Islet precursor cell (in vitro differentiated cells): ENCODE measurements around the gene PFKP.
"Not testable (repeated sequence)": the region's sequence is repeated elsewhere in the genome, so short reads cannot be mapped to it uniquely, and the experiment has no call there.

Experiments
- DNase-seq: peaks from one replicate; pipeline ENCODE4 v3.0.0-alpha.2; 2018

The PFKP gene

DNA sequence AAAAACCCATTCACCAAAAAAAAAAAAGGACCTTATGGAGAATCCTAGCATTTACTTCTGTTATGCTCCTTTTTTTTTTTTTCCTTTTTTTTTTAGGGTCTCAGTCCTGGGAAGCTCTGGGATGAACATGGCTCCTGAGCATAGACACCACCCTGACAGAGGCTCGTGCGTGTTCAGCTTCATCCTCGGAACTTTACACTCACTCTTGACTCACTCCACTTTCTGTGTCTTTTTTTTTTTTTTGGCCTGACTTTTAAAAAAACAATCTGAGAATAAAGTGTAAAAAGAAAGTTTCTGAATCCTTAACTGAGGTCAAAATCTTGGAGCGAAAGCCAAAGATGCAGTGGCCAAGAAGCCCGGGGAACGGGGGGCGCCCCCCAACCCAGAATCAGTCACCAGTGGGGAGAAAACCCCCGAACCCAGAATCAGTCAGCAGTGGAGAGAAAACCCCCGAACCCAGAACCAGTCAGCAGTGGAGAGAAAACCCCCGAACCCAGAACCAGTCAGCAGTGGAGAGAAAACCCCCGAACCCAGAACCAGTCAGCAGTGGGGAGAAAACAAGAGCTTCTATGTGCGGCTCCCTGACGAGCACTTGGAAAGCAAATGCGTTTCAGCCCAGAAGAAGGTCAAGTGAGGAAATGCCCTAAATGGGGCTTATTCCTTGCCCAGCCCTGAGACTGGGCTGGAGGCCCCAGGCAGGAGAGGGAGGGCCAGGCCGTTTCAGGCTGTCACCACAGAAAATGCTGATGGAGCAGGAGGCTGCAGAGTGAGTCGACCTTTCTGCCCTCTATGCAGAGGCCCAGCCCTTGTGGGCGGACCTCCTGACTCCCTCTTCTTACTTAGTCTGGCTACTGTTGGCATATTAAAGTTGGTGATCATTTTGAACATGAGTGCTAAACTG lies 19.0 kb upstream of the PFKP start:
- DNase-seq, result peak; percentile 93

GRCh38 chr10:3051692-3052091 lies 15.7 kb upstream of the PFKP start:
- DNase-seq, result no peak

DNA sequence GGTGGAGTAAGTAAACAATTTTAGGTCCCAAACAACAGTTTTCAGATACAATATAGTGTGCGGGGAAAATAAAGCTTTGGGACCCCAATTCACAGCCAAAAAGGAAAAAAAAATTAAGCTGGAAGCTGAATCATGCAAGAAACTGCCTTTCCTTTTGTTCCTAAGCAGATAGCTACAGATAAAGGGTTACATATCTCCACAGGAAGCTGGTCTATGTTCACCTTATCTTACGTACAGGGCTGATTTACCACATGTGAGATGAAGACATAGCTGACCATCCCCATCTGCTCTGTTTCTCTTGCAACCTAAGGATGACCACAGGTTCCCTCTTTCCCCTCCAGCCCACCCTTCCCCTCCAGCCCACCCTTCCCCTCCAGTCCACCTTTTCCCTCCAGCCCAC lies 14.2 kb upstream of the PFKP start:
- no peak for DNase-seq

DNA sequence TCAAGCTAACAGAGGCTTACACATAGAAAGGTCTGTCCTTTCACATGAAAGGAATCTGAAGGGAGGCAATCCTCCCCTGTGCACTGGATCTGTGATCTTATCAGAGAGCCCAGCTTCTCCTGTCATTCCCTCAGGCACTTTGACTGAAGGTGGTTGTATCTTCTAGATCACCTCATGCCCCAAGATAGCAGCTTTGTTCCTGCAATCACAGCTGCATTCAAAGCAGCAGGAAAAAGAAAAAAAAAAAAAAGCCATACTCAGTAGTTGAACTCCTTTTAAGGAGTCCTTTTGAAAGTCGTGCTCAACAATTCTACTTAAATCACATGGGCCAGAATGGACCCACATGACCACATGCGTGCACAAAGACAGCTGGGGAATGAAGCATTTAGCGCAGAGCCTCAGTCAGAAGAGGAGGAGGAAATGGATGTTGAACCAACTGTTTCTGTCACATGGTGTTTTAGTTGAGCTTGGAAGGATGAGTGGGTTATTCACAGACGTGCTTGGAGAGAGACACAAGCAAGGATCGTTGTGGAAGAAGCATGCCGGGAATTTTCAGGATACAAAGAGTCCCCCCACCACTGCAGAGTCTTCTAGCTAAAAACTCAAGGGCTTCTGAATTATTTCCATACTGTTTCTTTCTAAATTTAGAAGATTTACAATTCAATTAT lies 13.0 kb upstream of the PFKP start:
- DNase-seq, result peak; percentile 91

GRCh38 chr10:3054851-3055199 lies 12.5 kb upstream of the PFKP start:
- DNase-seq, result no peak

- DNase-seq, result peak; percentile 79
Measured at GRCh38 chr10:3056280-3057037, 10.9 kb upstream of the PFKP start.

DNA sequence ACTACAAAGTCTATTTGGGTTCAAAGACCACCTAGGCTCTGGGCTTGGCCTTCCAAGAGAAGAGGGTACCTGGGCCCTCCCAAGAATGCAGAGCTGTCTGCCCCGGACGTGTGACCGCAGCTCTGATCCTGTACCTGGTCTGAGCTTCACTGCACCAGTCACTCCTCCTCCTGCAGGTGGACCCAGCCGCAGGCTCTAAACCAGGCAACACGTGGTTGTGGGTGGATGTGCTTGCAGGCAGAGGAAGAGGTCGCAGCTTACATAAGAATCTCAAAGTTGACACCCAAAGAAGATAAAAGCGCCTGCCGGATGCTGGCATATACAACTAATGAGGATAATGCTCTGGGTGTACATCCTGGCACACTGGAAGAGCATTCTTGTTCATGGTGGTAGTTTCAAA lies 9.4 kb upstream of the PFKP start:
- no peak for DNase-seq

DNA sequence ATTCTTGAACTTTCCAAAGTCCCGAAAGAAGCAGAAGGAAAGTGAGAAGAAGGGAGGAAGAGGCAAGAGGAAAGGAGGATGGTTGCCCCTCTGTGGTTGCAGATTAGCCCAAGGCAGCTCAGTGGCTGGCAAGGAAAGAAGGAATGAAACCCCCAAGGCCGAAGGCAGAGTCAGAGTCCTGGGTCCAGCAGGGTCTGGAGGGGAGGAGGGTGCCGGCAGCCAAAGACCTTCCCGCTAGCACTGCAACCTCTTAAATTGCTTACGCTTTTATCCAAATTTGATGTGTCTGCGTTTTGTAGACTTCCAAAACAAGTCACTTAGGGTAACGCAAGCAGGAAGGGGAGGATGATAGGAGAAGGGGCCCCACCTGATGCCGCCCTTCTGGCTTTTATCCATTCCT lies 7.4 kb upstream of the PFKP start:
- DNase-seq, result no peak

- DNase-seq, result no peak
Measured at GRCh38 chr10:3060481-3060889, 6.9 kb upstream of the PFKP start.

DNA sequence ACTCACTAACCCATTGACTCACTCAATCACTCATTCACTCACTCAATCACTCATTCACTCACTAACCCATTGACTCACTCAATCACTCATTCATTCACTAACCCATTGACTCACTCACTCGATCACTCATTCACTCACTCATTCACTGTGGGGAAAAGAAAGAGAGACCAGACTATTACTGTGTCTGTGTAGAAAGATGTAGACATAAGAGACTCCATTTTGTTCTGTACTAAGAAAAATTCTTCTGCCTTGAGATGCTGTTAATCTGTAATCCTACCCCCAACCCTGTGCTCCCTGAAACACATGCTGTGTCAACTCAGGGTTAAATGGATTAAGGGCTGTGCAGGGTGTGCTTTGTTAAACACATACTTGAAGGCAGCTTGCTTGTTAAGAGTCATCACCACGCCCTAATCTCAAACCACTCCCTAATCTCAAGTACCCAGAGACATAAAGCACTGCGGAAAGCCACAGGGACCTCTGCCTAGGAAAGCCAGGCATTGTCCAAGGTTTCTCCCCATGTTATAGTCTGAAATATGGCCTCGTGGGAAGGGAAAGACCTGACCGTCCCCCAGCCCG lies 5.9 kb upstream of the PFKP start:
- not testable (repeated sequence) for DNase-seq

GRCh38 chr10:3062502-3063186 lies 4.7 kb upstream of the PFKP start:
- no peak for DNase-seq

GRCh38 chr10:3064423-3064822 lies 2.9 kb upstream of the PFKP start:
- no peak for DNase-seq

DNA sequence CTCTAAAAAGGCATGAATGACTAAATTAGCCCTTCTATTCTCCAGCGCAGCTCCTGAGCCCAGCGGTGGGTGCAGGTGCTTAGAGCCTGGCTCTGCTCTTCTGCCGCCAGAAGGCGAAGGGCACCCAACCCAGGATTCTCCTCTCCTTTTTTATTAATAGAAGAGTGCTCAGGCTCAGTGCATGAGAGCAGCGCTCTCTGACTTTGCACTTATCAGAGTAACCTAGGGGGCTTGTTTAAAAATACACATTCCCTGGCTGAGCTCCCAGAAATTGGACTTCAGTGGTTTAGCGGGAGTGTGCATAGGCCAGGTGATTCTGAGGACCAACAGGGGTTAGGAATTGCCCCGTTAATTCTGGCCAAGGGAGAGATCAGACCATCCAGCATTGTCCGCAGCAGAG lies 1.7 kb upstream of the PFKP start:
- DNase-seq, result no peak

DNA sequence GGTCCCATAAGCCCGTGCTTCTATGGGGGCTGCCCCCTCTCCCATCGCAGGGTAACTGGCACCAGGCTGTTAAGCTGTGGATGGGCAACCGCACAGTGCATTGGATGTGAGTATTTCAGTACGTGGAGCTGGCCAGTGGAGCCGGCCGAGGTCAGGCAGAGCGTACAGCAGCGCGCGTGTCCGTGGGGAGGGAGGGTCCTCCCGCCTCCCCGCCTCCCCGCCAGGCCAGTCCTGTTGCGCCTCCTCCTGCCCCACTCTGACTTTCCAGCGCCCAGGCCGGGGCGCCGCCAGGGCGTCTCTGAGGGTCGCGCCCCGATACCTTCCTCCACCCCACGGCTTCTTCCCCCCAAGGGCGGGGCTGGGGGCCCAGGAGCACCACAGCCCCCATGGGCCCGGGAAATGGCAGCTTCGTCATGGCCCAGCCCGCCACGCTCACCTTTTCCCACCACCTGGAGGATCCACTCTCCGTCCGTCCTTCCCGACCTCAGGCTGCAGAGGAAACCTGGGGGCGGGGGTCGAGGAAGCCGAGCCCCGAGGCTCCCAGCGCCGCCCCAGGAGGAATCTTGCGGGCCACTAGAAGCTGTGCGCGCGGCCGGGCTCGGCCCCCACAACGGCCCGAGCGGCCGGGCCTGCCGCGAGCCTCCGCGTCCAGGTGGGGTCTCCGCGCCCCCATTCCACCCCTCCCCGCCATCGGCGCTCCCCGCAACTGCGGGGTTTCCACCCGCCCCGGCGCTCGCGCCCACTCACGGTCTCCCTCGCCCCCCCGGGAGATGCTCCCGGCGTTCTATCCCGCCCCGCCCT lies 831 bp upstream of the PFKP start:
- DNase-seq, result no peak

DNA sequence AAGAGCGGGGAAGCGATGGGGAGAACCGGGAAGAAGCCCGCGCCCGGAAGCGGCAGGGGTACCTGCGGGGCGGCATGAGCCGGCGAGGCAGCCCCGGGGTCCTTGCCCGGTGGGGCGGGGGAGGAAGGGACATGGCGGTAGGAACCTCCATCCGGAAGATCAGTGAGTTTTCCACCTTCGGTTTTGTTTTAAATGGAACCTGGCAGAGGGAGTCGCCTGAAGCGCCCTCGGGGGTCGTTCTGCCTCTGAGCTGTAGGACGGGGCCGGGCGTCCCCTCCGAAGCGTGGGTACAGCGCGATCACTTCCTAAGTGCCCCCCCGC lies 471 bp downstream of the PFKP start:
- DNase-seq, result no peak

GRCh38 chr10:3068201-3068967 lies 1.0 kb downstream of the PFKP start:
- no peak for DNase-seq

GRCh38 chr10:3068968-3069737 lies 1.8 kb downstream of the PFKP start:
- DNase-seq, result no peak

GRCh38 chr10:3069876-3070275 lies 2.5 kb downstream of the PFKP start:
- no peak for DNase-seq

DNA sequence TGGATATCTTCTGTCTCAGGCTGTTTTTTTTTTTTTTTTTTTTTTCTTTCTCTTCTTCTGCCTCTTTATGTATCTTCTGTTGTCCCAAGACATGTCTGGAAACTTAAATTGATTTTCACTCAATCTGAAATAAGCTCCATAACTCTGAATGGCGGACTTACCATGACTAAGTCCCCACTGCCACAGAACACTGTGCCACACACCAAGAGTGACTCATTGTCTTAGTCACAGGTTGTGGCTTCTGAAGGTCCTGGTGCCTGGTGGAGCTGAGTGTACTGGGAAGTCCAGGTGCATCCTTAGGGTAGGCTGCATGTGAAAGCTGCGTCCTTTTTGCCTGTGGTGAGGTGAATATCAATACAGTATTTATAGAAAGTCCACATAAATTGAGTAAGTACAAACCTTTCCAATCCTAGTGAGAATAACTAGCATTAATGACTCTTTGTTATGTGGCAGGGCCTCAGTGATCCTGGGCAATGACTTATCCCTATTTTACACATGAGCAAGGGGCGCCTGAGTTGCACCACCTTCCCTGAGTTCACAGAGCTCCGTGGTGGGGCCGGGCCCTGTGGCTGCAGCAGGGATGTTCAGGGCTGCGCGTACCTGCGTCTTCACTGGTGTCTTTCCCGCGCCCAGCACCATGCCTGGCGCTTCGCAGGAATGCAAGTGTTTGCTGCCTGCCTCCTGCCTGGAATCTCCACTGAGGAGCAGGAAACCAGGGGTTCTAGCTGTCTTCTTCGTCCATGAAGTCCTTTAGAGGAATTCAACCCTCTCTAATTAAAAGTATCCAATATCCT lies 4.3 kb downstream of the PFKP start:
- peak; percentile 87 for DNase-seq
